Trophoblast cell (in vitro differentiated cells and primary cell): ENCODE measurements around the gene ZP1.

Experiments
- DNase-seq, 2 donors: peaks; one replicate each; pipeline ENCODE4 v3.0.0-alpha.2; 2016
- H2AFZ ChIP-seq: 2 replicates; pipeline ENCODE4 v1.6.1; 2013; ENCODE audit warnings: low read length, moderate library complexity, mild to moderate bottlenecking; ENCODE audit not compliant: insufficient read depth, poor library complexity
- H2AK5ac ChIP-seq: 2 replicates; pipeline ENCODE4 v1.6.1; 2013; ENCODE audit warnings: mild to moderate bottlenecking, low read length
- H2BK120ac ChIP-seq: 2 replicates; pipeline ENCODE4 v1.6.1; 2013; ENCODE audit warnings: low read length, mild to moderate bottlenecking, moderate library complexity; ENCODE audit not compliant: insufficient read depth, poor library complexity
- H2BK12ac ChIP-seq: 2 replicates; pipeline ENCODE4 v1.6.1; 2013; ENCODE audit warnings: mild to moderate bottlenecking, low read length, moderate library complexity
- H2BK5ac ChIP-seq: 2 replicates; pipeline ENCODE4 v1.6.1; 2013; ENCODE audit warnings: low read length, low read depth, moderate library complexity, mild to moderate bottlenecking; ENCODE audit not compliant: poor library complexity
- H3K14ac ChIP-seq: 2 replicates; pipeline ENCODE4 v1.6.1; 2013; ENCODE audit warnings: mild to moderate bottlenecking, low read length
- H3K18ac ChIP-seq: 2 replicates; pipeline ENCODE4 v1.6.1; 2013; ENCODE audit warnings: mild to moderate bottlenecking, low read length
- H3K23ac ChIP-seq: 2 replicates; pipeline ENCODE4 v1.6.1; 2013; ENCODE audit warnings: low read length
- H3K27ac ChIP-seq: 2 replicates; pipeline ENCODE4 v1.5.1; 2013; ENCODE audit warnings: low read depth, mild to moderate bottlenecking, inconsistent platforms, low read length, moderate library complexity
- H3K27me3 ChIP-seq: 2 replicates; pipeline ENCODE4 v1.6.1; 2013; ENCODE audit warnings: inconsistent platforms, mild to moderate bottlenecking, low read length, moderate library complexity; ENCODE audit not compliant: insufficient read depth
- H3K36me3 ChIP-seq, 2 experiments: 1 replicate in 1 of 2; 2 replicates in 1 of 2; pipeline ENCODE4 v1.6.1; 2013; ENCODE audit warnings: low read length in 2 of 2, mild to moderate bottlenecking in 2 of 2, moderate library complexity in 1 of 2; ENCODE audit not compliant: insufficient read depth in 2 of 2, control insufficient read depth in 1 of 2
- H3K4ac ChIP-seq: 2 replicates; pipeline ENCODE4 v1.6.1; 2013; ENCODE audit warnings: low read depth, mild to moderate bottlenecking, low read length, moderate library complexity
- H3K4me1 ChIP-seq, 2 experiments: 1 replicate in 1 of 2; 2 replicates in 1 of 2; pipeline ENCODE4 v1.6.1; 2013; ENCODE audit warnings: low read length in 2 of 2, mild to moderate bottlenecking in 2 of 2, moderate library complexity in 1 of 2; ENCODE audit not compliant: insufficient read depth in 2 of 2, control insufficient read depth in 1 of 2
- H3K4me2 ChIP-seq: 2 replicates; pipeline ENCODE4 v1.6.1; 2013; ENCODE audit warnings: inconsistent platforms, mild to moderate bottlenecking, low read length, moderate library complexity
- H3K4me3 ChIP-seq: 2 replicates; pipeline ENCODE4 v1.5.1; 2013; ENCODE audit warnings: mild to moderate bottlenecking, low read depth, low read length, inconsistent platforms
- H3K79me1 ChIP-seq: one replicate; pipeline ENCODE4 v1.6.1; 2013; ENCODE audit warnings: low read length
- H3K79me2 ChIP-seq: 2 replicates; pipeline ENCODE4 v1.6.1; 2013; ENCODE audit warnings: low read length, mild to moderate bottlenecking; ENCODE audit not compliant: control insufficient read depth, insufficient read depth, poor library complexity
- H3K9ac ChIP-seq: 2 replicates; pipeline ENCODE4 v1.6.1; 2013; ENCODE audit warnings: mild to moderate bottlenecking, low read length
- H3K9me3 ChIP-seq: 2 replicates; pipeline ENCODE4 v1.6.1; 2013; ENCODE audit warnings: low read depth, mild to moderate bottlenecking, control low read depth, inconsistent platforms, low read length; ENCODE audit not compliant: insufficient read depth
- H4K12ac ChIP-seq: 2 replicates; pipeline ENCODE4 v1.6.1; 2013; ENCODE audit warnings: low read depth, mild to moderate bottlenecking, low read length, moderate library complexity
- H4K8ac ChIP-seq: 2 replicates; pipeline ENCODE4 v1.6.1; 2013; ENCODE audit warnings: low read depth, mild to moderate bottlenecking, low read length, moderate library complexity
- H4K91ac ChIP-seq: one replicate; pipeline ENCODE4 v1.6.1; 2013; ENCODE audit warnings: low read depth, mild to moderate bottlenecking, low read length, moderate library complexity
- WGBS: extraction: QIAGEN DNeasy Blood & Tissue Kit; methylation state at CpG from one replicate; pipeline ENCODE4 v1.1.7; 2013; ENCODE audit warnings: missing lambda C conversion rate; ENCODE audit not compliant: insufficient read length, insufficient coverage; ENCODE audit errors: extremely low coverage; 5-methylcytosine and 5-hydroxymethylcytosine counted together

Gene ZP1

DNA sequence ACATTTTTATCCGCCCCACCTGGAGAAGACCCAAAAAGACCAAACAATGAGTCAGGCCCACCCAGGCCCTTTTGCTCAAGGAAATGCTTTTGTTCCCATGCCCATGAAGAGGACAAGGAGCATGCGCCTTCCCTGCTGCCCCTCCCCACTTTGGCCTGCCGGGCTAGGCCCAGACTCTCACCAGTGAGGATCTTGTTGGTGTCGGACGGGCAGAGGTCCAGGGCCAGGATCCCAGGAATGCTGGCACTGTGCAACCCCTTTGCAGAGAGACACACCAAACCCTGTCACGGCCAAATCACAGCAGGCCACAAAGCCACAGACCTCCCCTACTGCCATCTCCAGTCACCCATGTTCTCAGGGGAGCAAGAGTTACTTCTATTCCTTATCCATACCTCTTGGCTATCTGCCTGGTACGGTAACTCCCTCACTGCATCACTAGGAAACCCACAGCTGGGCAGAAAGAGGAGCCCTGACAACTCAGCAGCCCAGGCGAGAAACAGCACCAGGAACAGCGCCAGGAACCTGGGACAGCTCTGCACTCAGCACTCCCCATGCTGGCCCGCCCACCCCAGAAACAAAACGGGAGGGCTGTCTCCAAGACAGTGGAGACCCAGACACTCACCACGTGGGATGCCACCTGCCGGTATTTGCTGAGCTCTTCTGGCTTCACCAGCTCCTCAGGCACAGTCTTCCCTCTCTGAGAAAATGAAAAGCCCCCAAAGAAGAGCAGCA lies 33.5 kb downstream of the ZP1 start:
- H2AFZ ChIP-seq: no peak overlapping the region
- no peak overlapping the region for H3K9ac ChIP-seq
- H3K79me2 ChIP-seq: peaks cover 3% of the 10 kb centered on the region
- H4K8ac ChIP-seq: no peak overlapping the region
- H3K27ac ChIP-seq: no peak overlapping the region
- H3K4me3 ChIP-seq: no peak overlapping the region
- no peak overlapping the region for H3K23ac ChIP-seq
- H3K14ac ChIP-seq: no peak overlapping the region
- H4K12ac ChIP-seq: no peak overlapping the region
- H2AK5ac ChIP-seq: no peak overlapping the region
- no CpG with 5 or more reads among the region's 13 CpGs for WGBS
- no peak for DNase-seq
- no peak overlapping the region for H3K18ac ChIP-seq
- H3K79me1 ChIP-seq: no peaks in the 10 kb centered on the region
- H3K9me3 ChIP-seq: no peaks in the 10 kb centered on the region
- no peak overlapping the region for H2BK5ac ChIP-seq
- no peak overlapping the region for H2BK12ac ChIP-seq
- peaks cover 49 to 60% of the 10 kb centered on the region in 2 experiments for H3K36me3 ChIP-seq
- H3K4me1 ChIP-seq: peaks cover 2 to 4% of the 10 kb centered on the region in 2 experiments
- no peak overlapping the region for H3K4me2 ChIP-seq
- no peak overlapping the region for H3K4ac ChIP-seq
- H4K91ac ChIP-seq: no peak overlapping the region
- H3K27me3 ChIP-seq: no peaks in the 10 kb centered on the region
- no peak overlapping the region for H2BK120ac ChIP-seq

DNA sequence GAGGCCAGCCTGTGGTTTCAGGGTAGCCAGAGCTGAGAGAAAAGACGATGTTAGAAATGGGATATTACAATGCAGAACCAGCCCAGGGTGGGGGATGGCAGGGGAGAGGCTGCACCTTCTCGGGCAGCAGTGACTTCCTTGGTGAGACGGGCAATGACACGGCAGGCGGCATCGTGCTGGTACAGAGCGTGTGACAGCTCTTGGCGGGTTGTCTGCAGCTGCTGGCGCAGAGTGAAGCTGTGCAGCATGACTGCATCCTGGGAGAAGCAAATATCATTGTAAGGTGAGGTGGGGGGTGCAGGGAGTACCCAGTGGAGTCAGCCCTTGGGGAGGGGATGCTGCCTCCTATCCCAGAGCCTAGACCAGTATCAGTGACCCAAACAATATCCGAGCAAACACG lies 35.3 kb downstream of the ZP1 start:
- no peak overlapping the region for H3K18ac ChIP-seq
- H2BK120ac ChIP-seq: no peak overlapping the region
- H4K91ac ChIP-seq: no peak overlapping the region
- WGBS: no CpG with 5 or more reads among the region's 11 CpGs
- H2BK12ac ChIP-seq: no peak overlapping the region
- no peak overlapping the region for H4K8ac ChIP-seq
- H3K4ac ChIP-seq: no peak overlapping the region
- peaks cover 2 to 4% of the 10 kb centered on the region in 2 experiments for H3K4me1 ChIP-seq
- H3K27me3 ChIP-seq: no peaks in the 10 kb centered on the region
- H3K9ac ChIP-seq: no peak overlapping the region
- no peak overlapping the region for H4K12ac ChIP-seq
- no peak overlapping the region for H3K14ac ChIP-seq
- H3K79me1 ChIP-seq: peaks cover 4% of the 10 kb centered on the region
- H3K4me3 ChIP-seq: no peak overlapping the region
- no peak overlapping the region for H3K27ac ChIP-seq
- no peak overlapping the region for H2BK5ac ChIP-seq
- peaks cover 8% of the 10 kb centered on the region for H3K79me2 ChIP-seq
- no peak overlapping the region for H2AK5ac ChIP-seq
- H3K36me3 ChIP-seq: peaks cover 43 to 51% of the 10 kb centered on the region in 2 experiments
- H3K9me3 ChIP-seq: no peaks in the 10 kb centered on the region
- no peak overlapping the region for H3K4me2 ChIP-seq
- H2AFZ ChIP-seq: no peak overlapping the region
- DNase-seq: no peak
- no peak overlapping the region for H3K23ac ChIP-seq

GRCh38 chr11:60905047-60905446 lies 37.7 kb downstream of the ZP1 start:
- H3K79me2 ChIP-seq: peaks cover 8% of the 10 kb centered on the region
- peaks cover 28 to 35% of the 10 kb centered on the region in 2 experiments for H3K36me3 ChIP-seq
- H2BK120ac ChIP-seq: no peak overlapping the region
- no peak overlapping the region for H4K8ac ChIP-seq
- H3K23ac ChIP-seq: no peak overlapping the region
- peaks cover 2 to 4% of the 10 kb centered on the region in 2 experiments for H3K4me1 ChIP-seq
- no peak overlapping the region for H3K27ac ChIP-seq
- H3K4me2 ChIP-seq: peak overlapping the region; percentile 87
- H3K18ac ChIP-seq: no peak overlapping the region
- WGBS: no CpG with 5 or more reads among the region's 6 CpGs
- no peak overlapping the region for H3K14ac ChIP-seq
- H3K9ac ChIP-seq: no peak overlapping the region
- H2AK5ac ChIP-seq: no peak overlapping the region
- H3K4me3 ChIP-seq: no peak overlapping the region
- no peak overlapping the region for H2BK5ac ChIP-seq
- peak in 1 of 2 donors; percentile 18 for DNase-seq
- no peak overlapping the region for H4K12ac ChIP-seq
- no peak overlapping the region for H2AFZ ChIP-seq
- H3K79me1 ChIP-seq: peaks cover 4% of the 10 kb centered on the region
- no peak overlapping the region for H2BK12ac ChIP-seq
- H4K91ac ChIP-seq: no peak overlapping the region
- peak overlapping the region; percentile 68 for H3K4ac ChIP-seq
- no peaks in the 10 kb centered on the region for H3K27me3 ChIP-seq
- no peaks in the 10 kb centered on the region for H3K9me3 ChIP-seq

- Histone ChIP-seq H3K4me1 (peaks cover 2 to 4% of the 10 kb centered on the region in 2 experiments), H3K79me1 (peaks cover 4% of the 10 kb centered on the region), H2BK12ac (no peak overlapping the region), H3K4me2 (peak overlapping the region; percentile 87), H3K4me3 (peak overlapping the region; percentile 95), H3K79me2 (peaks cover 8% of the 10 kb centered on the region), H4K8ac (peak overlapping the region; percentile 81), H4K91ac (peak overlapping the region; percentile 79), H3K27ac (no peak overlapping the region), H3K27me3 (no peaks in the 10 kb centered on the region), H3K23ac (no peak overlapping the region), H4K12ac (peak overlapping the region; percentile 73), H2AFZ (peak overlapping the region; percentile 69), H2BK120ac (peak overlapping the region; percentile 45), H3K9ac (peak overlapping the region; percentile 83), H2BK5ac (no peak overlapping the region), H3K14ac (peak overlapping the region; percentile 91), H3K18ac (no peak overlapping the region), H3K4ac (peak overlapping the region; percentile 86), H2AK5ac (peak overlapping the region; percentile 13), H3K36me3 (peaks cover 23 to 30% of the 10 kb centered on the region in 2 experiments), H3K9me3 (no peaks in the 10 kb centered on the region)
- WGBS: no CpG with 5 or more reads among the region's 16 CpGs
- DNase-seq: peak; percentile 12 to 45
Observed at GRCh38 chr11:60905551-60906113, 38.3 kb downstream of the ZP1 start.
